Right atrium auricular region (tissue), 2 donors: ENCODE measurements around the gene KCNA10. TPM values are rescaled to one million over a fixed set of nuclear protein-coding genes. Genes with fewer than 3 reads are reported as not detected.

Source experiments
- DNase-seq: peaks from one replicate; pipeline ENCODE4 v3.0.0-alpha.2; 2019; ENCODE audit warnings: low spot score
- H3K27ac ChIP-seq, 2 donors: fragments of 200-600 bp; sonication (generic); 1 replicate in 1 of 2; 2 replicates in 1 of 2; pipeline ENCODE4 v1.5.1; 2016 to 2019
- H3K27me3 ChIP-seq, 2 donors: fragments of 200-600 bp; sonication (generic); one replicate each; pipeline versions ENCODE4 v1.5.1 to v1.6.0; 2017 to 2019
- H3K36me3 ChIP-seq: fragments of 200-600 bp; sonication (generic); one replicate; pipeline ENCODE4 v1.5.1; 2016
- H3K4me1 ChIP-seq, 2 donors: fragments of 200-600 bp; sonication (generic); one replicate each; pipeline versions ENCODE4 v1.5.1 to v1.6.0; 2017 to 2019
- H3K4me3 ChIP-seq, 2 donors: fragments of 200-600 bp; sonication (generic); 1 replicate in 1 of 2; 2 replicates in 1 of 2; pipeline ENCODE4 v1.5.1; 2017 to 2019; ENCODE audit warnings: mild to moderate bottlenecking in 1 of 2, moderate library complexity in 1 of 2
- H3K9me3 ChIP-seq, 2 donors: fragments of 200-600 bp; sonication (generic); one replicate each; pipeline ENCODE4 v1.5.1; 2019
- total RNA-seq, 2 donors: library from RNA; depleted of rRNA; stranded (reverse); fragments of >200 nt; gene quantifications; one replicate each; pipeline ENCODE4 v1.1.0, GENCODE V29; 2016
- TF ChIP-seq, protein P1 (sequence below), 2 donors: fragments of 200-600 bp; sonication (generic); IDR thresholded peaks; one replicate each; pipeline ENCODE4 v1.5.1; 2019; ENCODE audit warnings: antibody characterized with exemption in 2 of 2

The KCNA10 gene
- total RNA-seq, 2 donors from 2014 or later, result not detected

DNA sequence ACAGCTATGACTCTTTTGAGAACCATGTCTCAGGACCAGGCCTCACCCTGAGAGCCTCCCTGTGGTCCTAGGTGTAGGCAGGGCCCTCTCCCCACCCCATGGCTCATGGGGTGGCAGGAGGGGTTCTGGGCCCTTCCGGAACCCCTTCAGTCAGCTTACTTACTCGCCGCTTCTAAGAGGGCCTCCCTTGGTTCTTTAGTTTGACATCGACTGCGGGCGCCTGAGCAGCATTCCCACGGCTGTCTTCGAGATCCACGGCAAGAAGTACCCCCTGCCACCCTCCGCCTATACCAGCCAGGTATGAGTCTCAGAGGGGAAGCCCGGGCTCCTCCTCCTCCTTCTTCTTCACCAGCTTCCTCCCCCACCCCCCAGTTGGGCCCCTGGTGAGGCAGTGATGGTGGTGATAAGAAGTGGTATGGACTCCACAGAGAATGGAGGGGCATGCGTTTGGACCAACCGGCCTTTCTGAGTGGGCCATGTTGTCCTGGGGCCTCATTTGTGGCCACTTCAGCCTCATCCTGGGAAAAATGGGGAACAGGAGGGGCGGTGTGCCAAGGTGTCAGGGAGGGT is 28.9 kb downstream of the KCNA10 start:
- no peak overlapping the region for H3K27ac ChIP-seq
- no peaks in the 10 kb centered on the region for H3K9me3 ChIP-seq
- peaks cover 0 to 8% of the 10 kb centered on the region in 2 donors for H3K4me1 ChIP-seq
- no peak for DNase-seq
- no peak overlapping the region for H3K4me3 ChIP-seq
- no peaks in the 10 kb centered on the region for H3K27me3 ChIP-seq
- no peaks in the 10 kb centered on the region for H3K36me3 ChIP-seq
- TF ChIP-seq, protein P1, sequence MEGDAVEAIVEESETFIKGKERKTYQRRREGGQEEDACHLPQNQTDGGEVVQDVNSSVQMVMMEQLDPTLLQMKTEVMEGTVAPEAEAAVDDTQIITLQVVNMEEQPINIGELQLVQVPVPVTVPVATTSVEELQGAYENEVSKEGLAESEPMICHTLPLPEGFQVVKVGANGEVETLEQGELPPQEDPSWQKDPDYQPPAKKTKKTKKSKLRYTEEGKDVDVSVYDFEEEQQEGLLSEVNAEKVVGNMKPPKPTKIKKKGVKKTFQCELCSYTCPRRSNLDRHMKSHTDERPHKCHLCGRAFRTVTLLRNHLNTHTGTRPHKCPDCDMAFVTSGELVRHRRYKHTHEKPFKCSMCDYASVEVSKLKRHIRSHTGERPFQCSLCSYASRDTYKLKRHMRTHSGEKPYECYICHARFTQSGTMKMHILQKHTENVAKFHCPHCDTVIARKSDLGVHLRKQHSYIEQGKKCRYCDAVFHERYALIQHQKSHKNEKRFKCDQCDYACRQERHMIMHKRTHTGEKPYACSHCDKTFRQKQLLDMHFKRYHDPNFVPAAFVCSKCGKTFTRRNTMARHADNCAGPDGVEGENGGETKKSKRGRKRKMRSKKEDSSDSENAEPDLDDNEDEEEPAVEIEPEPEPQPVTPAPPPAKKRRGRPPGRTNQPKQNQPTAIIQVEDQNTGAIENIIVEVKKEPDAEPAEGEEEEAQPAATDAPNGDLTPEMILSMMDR (IDR thresholded peaks at IDR 0.05), result no peak

DNA sequence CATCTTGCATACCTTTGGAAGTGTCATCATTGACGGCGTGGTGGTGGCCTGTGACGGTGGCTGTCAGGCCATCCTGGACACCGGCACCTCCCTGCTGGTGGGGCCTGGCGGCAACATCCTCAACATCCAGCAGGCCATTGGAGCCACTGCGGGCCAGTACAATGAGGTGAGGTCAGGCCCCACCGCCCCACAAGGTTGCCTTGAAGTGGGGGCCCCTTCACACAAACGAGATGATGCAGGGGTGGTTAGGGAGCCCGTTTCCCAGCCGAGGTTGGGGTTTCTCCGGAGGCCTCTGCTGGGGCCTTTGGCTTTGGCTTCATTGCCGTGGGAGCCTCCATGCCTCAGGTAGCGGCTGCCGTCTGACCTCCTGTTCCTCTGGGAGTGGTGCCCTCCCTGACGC is 29.6 kb downstream of the KCNA10 start:
- H3K9me3 ChIP-seq, result no peaks in the 10 kb centered on the region
- no peak for DNase-seq
- H3K4me1 ChIP-seq, result peaks cover 0 to 8% of the 10 kb centered on the region in 2 donors
- TF ChIP-seq, protein P1 (IDR thresholded peaks at IDR 0.05), result no peak
- no peaks in the 10 kb centered on the region for H3K36me3 ChIP-seq
- H3K4me3 ChIP-seq, result no peak overlapping the region
- H3K27me3 ChIP-seq, result no peaks in the 10 kb centered on the region
- H3K27ac ChIP-seq, result no peak overlapping the region

DNA sequence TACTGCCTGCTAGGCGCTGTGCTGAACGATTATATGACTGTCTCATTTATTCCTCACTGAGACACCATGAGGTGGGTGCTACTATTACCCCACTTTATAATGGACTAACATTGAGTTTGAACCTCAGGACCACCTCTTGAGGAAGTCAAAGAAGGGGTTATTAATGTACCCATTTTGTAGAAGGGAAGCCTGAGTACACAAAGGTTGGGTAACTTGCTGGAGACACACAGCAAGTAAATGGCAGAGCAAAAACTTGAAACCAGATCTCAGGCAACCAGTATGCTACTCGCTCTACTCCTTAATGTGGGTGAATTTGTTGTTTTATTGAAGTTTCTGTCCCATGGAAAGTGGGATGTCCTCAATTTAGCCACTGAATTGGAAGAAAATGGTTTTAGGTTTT is 30.1 kb downstream of the KCNA10 start:
- Histone ChIP-seq H3K36me3 (no peaks in the 10 kb centered on the region), H3K4me1 (peaks cover 0 to 8% of the 10 kb centered on the region in 2 donors), H3K9me3 (no peaks in the 10 kb centered on the region), H3K27ac (no peak overlapping the region), H3K4me3 (no peak overlapping the region), H3K27me3 (no peaks in the 10 kb centered on the region)
- TF ChIP-seq, protein P1 (IDR thresholded peaks at IDR 0.05), result no peak
- no peak for DNase-seq

DNA sequence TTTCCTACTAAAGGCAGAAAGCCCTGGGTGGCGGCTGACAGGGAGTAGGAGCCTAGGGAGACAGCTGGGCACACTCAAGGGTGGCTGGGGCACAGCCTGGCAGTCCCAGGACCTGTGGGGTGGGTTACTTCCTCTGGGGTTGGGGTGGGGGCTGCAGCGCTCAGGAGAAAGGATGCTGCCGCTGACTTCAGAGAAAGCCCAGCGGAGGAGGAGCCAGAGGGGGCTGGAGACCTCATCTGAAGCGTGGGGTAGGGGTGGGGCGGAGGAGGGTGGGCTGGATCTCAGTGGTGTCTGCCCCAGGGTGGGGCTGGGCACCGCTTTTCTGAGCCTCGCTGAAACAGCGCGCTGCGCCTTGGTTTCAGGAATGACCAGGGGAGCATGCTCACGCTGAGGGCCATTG is 30.8 kb downstream of the KCNA10 start:
- no peaks in the 10 kb centered on the region for H3K27me3 ChIP-seq
- no peaks in the 10 kb centered on the region for H3K36me3 ChIP-seq
- no peak overlapping the region for H3K27ac ChIP-seq
- H3K4me3 ChIP-seq, result no peak overlapping the region
- H3K4me1 ChIP-seq, result peaks cover 0 to 8% of the 10 kb centered on the region in 2 donors
- H3K9me3 ChIP-seq, result no peaks in the 10 kb centered on the region
- DNase-seq, result no peak
- TF ChIP-seq, protein P1 (IDR thresholded peaks at IDR 0.05), result no peak

DNA sequence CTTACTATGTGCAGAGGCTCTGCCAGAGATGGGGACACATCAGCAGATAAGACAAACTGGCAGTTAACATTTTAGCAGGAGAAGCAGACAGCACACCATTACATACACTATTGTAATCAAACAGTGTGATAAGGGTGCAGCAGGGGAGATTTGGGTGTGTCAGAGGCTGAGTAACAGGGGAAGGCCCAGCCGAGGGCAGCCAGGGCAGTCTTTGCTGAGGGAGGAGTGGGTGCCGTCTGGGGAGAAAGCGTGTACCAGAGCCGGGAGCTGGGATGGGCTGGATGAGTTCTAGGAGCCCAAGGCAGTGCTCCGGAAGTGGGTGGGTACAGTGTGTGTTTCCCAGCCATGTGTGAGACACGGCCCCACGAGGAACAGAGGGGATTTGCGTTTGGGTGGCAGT is 31.2 kb downstream of the KCNA10 start:
- no peaks in the 10 kb centered on the region for H3K27me3 ChIP-seq
- H3K36me3 ChIP-seq, result no peaks in the 10 kb centered on the region
- H3K4me1 ChIP-seq, result peaks cover 0 to 9% of the 10 kb centered on the region in 2 donors
- H3K9me3 ChIP-seq, result no peaks in the 10 kb centered on the region
- TF ChIP-seq, protein P1 (IDR thresholded peaks at IDR 0.05), result no peak
- DNase-seq, result no peak
- no peak overlapping the region for H3K4me3 ChIP-seq
- H3K27ac ChIP-seq, result no peak overlapping the region

DNA sequence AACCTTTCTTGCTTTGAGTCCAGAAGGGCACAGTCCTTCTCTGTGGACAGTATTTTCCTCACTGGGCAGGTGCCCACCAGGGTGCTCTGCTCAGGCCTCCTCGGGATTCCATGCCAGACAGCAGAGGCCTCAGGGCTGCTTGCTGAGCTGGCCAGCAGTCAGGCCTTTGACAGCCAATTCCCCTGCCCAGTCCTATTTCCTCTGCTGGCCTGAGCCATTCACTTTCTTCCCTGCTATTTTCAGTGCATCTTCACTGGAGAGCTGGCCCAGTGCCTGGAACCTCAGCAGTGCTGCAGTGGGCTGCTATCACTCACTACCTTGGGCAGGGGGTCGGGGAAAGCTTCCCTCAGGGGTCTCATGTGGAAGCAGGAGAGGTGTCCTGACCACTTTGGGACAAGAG is 33.2 kb downstream of the KCNA10 start:
- H3K4me3 ChIP-seq, result no peak overlapping the region
- TF ChIP-seq, protein P1 (IDR thresholded peaks at IDR 0.05), result no peak
- DNase-seq, result no peak
- no peaks in the 10 kb centered on the region for H3K9me3 ChIP-seq
- H3K36me3 ChIP-seq, result no peaks in the 10 kb centered on the region
- no peaks in the 10 kb centered on the region for H3K27me3 ChIP-seq
- H3K4me1 ChIP-seq, result peaks cover 0 to 17% of the 10 kb centered on the region in 2 donors
- H3K27ac ChIP-seq, result no peak overlapping the region
